HEK293T (cell line): Measurements from ENCODE around the gene LAYN.

Experiments used
- CTCF ChIA-PET: fragments of 350-600 bp; formaldehyde crosslinking; extraction: SDS; loops from one replicate; lab custom pipeline; 2021; ENCODE audit warnings: antibody characterized with exemption, inconsistent platforms; lab: Yijun Ruan, JAX
- POLR2A ChIA-PET: fragments of 350-600 bp; formaldehyde crosslinking; extraction: SDS; loops from one replicate; lab custom pipeline; 2020; ENCODE audit warnings: antibody characterized with exemption, inconsistent platforms; lab: Yijun Ruan, JAX
- DNase-seq: peaks from one replicate; pipeline ENCODE4 v3.0.0; 2012; ENCODE audit warnings: mixed read lengths; ENCODE audit errors: extremely low spot score
- ARNT ChIP-seq: fragments of 450-650 bp; IDR thresholded peaks from 2 replicates; pipeline ENCODE4 v1.6.1; 2017; ENCODE audit warnings: mild to moderate bottlenecking
- BHLHE40 ChIP-seq: fragments of 450-650 bp; IDR thresholded peaks from 2 replicates; pipeline ENCODE4 v1.6.1; 2016; ENCODE audit warnings: mild to moderate bottlenecking, moderate library complexity, borderline replicate concordance
- CTBP1 ChIP-seq: fragments of 450-650 bp; IDR thresholded peaks from 2 replicates; pipeline ENCODE4 v1.6.1; 2016; ENCODE audit warnings: borderline replicate concordance
- ELF4 ChIP-seq: fragments of 450-650 bp; IDR thresholded peaks from 2 replicates; pipeline ENCODE4 v1.6.1; 2017; ENCODE audit warnings: antibody characterized with exemption
- FOXA1 ChIP-seq: fragments of 450-650 bp; IDR thresholded peaks from 2 replicates; pipeline ENCODE4 v1.6.1; 2016; ENCODE audit warnings: mild to moderate bottlenecking
- FOXK2 ChIP-seq: fragments of 450-650 bp; IDR thresholded peaks from 2 replicates; pipeline ENCODE4 v1.6.1; 2016; ENCODE audit warnings: mild to moderate bottlenecking
- FOXM1 ChIP-seq: fragments of 450-650 bp; IDR thresholded peaks from 2 replicates; pipeline ENCODE4 v1.6.1; 2017; ENCODE audit warnings: mild to moderate bottlenecking, borderline replicate concordance
- HDGF ChIP-seq: fragments of 450-650 bp; IDR thresholded peaks from 2 replicates; pipeline ENCODE4 v1.6.1; 2017; ENCODE audit warnings: antibody characterized with exemption, borderline replicate concordance
- L3MBTL2 ChIP-seq: fragments of 450-650 bp; conservative IDR thresholded peaks from 2 replicates; pipeline ENCODE4 v1.6.1; 2016; ENCODE audit warnings: mild to moderate bottlenecking
- LEF1 ChIP-seq: fragments of 450-650 bp; IDR thresholded peaks from 2 replicates; pipeline ENCODE4 v1.6.1; 2017; ENCODE audit warnings: mild to moderate bottlenecking, borderline replicate concordance
- NFRKB ChIP-seq: fragments of 450-650 bp; IDR thresholded peaks from 2 replicates; pipeline ENCODE4 v1.6.1; 2016; ENCODE audit warnings: mild to moderate bottlenecking, moderate library complexity
- PKNOX1 ChIP-seq: fragments of 450-650 bp; IDR thresholded peaks from 2 replicates; pipeline ENCODE4 v1.6.1; 2016
- SP1 ChIP-seq: fragments of 450-650 bp; IDR thresholded peaks from 2 replicates; pipeline ENCODE4 v1.6.1; 2017
- SUZ12 ChIP-seq: fragments of 450-650 bp; IDR thresholded peaks from 2 replicates; pipeline ENCODE4 v1.6.1; 2016; ENCODE audit warnings: mild to moderate bottlenecking
- TARDBP ChIP-seq: fragments of 450-650 bp; IDR thresholded peaks from 2 replicates; pipeline ENCODE4 v1.6.1; 2016
- ZNF384 ChIP-seq: fragments of 450-650 bp; IDR thresholded peaks from 2 replicates; pipeline ENCODE4 v1.6.1; 2016

Gene LAYN

DNA sequence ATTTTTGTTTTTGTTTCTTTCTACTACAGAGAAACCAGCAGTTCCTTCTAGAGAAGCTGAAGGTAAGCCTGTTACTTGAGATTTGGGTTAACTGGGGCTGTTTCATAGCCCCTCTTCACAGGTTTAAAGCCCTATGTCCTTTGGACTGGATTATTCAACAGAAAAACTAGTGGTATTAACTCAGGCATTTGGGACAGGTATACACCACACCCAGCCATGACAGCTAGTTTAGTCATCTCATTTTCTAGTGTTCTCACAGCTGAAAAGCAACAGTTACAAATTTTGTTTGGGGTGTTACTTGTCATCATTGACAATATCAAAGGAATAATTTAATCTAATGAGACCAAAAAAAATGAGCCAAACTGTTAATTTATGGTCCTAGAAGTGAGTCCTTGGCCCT, 14.0 kb downstream of the LAYN start:
- CTCF ChIA-PET, result interaction anchor here (1.0 kb wide), 1 partner anchor 127 kb away, joined by 3 read pairs; no protein-coding TSS in a partner anchor
- no peak for TF ChIP-seq FOXA1
- TF ChIP-seq ARNT, result no peak
- no peak for TF ChIP-seq NFRKB
- TF ChIP-seq L3MBTL2, result no peak
- TF ChIP-seq SP1, result no peak
- TF ChIP-seq PKNOX1, result no peak
- no peak for TF ChIP-seq FOXK2
- no peak for TF ChIP-seq ELF4
- no peak for TF ChIP-seq HDGF
- TF ChIP-seq FOXM1, result no peak
- TF ChIP-seq ZNF384, result no peak
- TF ChIP-seq BHLHE40, result no peak
- TF ChIP-seq CTBP1, result no peak
- no peak for TF ChIP-seq SUZ12
- no peak for TF ChIP-seq LEF1
- TF ChIP-seq TARDBP, result no peak
- no peak for DNase-seq
- POLR2A ChIA-PET, result no interaction called here

DNA sequence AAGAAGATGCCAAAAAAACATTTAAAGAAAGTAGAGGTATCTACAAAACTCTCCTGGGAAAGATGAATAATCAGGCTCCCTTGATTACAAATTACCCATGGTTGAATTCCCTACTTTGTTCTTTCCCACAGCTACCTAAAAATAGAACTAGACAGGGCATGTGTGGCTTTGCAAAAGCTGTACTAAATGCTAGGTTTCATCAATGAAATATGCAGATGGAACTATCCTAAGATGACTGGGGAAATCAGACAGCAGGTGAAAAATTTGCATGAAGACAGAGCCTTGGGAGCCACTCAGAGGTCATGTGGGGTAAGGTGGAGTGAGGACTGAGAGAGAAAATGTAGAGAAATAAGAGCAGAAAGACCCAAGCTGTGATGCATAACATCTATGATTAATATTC, 14.7 kb downstream of the LAYN start:
- TF ChIP-seq PKNOX1, result no peak
- no peak for TF ChIP-seq L3MBTL2
- ChIA-PET CTCF (interaction anchor here (0.6 kb wide), 1 partner anchor 62 kb away, joined by 3 read pairs; no protein-coding TSS in a partner anchor), POLR2A (no interaction called here)
- no peak for DNase-seq

GRCh38 chr11:111557425-111558111, 17.0 kb downstream of the LAYN start:
- no peak for DNase-seq
- POLR2A ChIA-PET, result no interaction called here
- CTCF ChIA-PET, result no interaction called here
- TF ChIP-seq CTBP1 (no peak), TARDBP (no peak), FOXM1 (no peak), NFRKB (no peak), ZNF384 (no peak)

DNA sequence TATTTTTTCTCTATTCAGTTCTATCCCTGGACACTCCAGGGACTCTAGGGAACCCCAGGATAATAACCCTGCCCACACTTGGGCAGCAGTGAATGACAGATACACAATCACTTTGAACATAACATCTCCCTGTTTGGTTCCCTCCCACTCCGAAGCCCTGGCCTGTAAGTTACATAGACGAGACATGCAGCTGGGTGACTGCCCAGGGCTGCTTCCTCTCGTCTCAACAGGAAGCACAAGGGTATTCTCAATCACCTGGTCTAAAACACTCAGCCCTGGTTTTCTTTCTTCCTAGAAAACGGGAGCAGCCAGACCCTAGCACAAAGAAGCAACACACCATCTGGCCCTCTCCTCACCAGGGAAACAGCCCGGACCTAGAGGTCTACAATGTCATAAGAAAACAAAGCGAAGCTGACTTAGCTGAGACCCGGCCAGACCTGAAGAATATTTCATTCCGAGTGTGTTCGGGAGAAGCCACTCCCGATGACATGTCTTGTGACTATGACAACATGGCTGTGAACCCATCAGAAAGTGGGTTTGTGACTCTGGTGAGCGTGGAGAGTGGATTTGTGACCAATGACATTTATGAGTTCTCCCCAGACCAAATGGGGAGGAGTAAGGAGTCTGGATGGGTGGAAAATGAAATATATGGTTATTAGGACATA, 19.4 kb downstream of the LAYN start:
- no peak for TF ChIP-seq LEF1
- no peak for TF ChIP-seq L3MBTL2
- TF ChIP-seq ZNF384, result no peak
- no peak for TF ChIP-seq PKNOX1
- no peak for TF ChIP-seq CTBP1
- TF ChIP-seq FOXM1, result no peak
- CTCF ChIA-PET, result no interaction called here
- POLR2A ChIA-PET, result no interaction called here
- DNase-seq, result no peak

DNA sequence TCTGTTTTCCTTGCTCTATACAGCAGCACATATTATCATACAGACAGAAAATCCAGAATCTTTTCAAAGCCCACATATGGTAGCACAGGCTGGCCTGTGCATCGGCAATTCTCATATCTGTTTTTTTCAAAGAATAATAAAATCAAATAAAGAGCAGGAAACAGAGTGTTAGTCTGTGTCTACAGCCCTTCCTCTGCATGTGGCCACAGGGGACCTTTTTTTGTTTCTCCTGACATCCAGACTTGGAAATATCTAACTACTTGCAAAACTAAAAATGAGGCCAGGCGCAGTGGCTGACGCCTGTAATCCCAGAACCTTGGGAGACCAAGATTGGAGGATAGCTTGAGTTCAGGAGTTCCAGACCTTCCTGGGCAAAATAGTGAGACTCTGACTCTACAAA, 20.3 kb downstream of the LAYN start:
- no peak for TF ChIP-seq HDGF
- no peak for TF ChIP-seq SUZ12
- TF ChIP-seq NFRKB, result no peak
- TF ChIP-seq SP1, result no peak
- TF ChIP-seq FOXA1, result no peak
- no peak for TF ChIP-seq TARDBP
- no peak for TF ChIP-seq FOXK2
- no peak for TF ChIP-seq ELF4
- TF ChIP-seq PKNOX1, result no peak
- no peak for TF ChIP-seq L3MBTL2
- TF ChIP-seq BHLHE40, result no peak
- TF ChIP-seq ARNT, result no peak
- no peak for TF ChIP-seq LEF1
- no peak for DNase-seq
- ChIA-PET CTCF (no interaction called here), POLR2A (no interaction called here)

GRCh38 chr11:111561306-111561705, 20.8 kb downstream of the LAYN start:
- no peak for TF ChIP-seq LEF1
- TF ChIP-seq BHLHE40, result no peak
- TF ChIP-seq SP1, result no peak
- no peak for TF ChIP-seq NFRKB
- TF ChIP-seq TARDBP, result no peak
- no peak for TF ChIP-seq SUZ12
- TF ChIP-seq FOXA1, result no peak
- TF ChIP-seq FOXK2, result no peak
- TF ChIP-seq ARNT, result no peak
- TF ChIP-seq ZNF384, result no peak
- no peak for TF ChIP-seq HDGF
- no peak for TF ChIP-seq FOXM1
- ChIA-PET CTCF (interaction anchor here (1.1 kb wide), 1 partner anchor 216 kb away, joined by 4 read pairs; no protein-coding TSS in a partner anchor), POLR2A (no interaction called here)
- DNase-seq, result no peak
